ENCODE measurements around the gene PLXNA4. TPM values are rescaled to one million over a fixed set of nuclear protein-coding genes. Genes with fewer than 3 reads are reported as not detected.

PLXNA4 gene
- total RNA-seq, 1 experiment from 2014 or later = not detected

DNA sequence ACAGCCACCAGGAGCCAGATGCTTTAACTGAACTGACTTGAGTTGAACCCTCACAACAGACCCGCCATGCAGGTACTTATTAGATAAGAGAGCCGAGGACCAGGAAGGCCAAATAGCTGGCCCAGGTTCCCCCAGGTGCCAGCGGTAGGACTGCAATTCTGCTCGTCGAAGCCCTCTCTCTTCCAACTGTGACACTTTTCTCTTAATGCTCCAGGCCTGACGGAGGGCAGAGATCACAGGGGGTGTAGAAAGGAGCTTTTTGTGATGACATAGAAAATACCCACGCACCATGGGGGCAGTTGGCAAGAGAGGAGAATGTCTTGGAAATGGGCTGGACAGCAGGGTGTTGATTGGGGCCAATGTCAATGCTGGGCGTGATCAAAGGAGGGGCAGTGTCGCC, 208.5 kb downstream of the PLXNA4 start:
- TF ChIP-seq, protein P1, sequence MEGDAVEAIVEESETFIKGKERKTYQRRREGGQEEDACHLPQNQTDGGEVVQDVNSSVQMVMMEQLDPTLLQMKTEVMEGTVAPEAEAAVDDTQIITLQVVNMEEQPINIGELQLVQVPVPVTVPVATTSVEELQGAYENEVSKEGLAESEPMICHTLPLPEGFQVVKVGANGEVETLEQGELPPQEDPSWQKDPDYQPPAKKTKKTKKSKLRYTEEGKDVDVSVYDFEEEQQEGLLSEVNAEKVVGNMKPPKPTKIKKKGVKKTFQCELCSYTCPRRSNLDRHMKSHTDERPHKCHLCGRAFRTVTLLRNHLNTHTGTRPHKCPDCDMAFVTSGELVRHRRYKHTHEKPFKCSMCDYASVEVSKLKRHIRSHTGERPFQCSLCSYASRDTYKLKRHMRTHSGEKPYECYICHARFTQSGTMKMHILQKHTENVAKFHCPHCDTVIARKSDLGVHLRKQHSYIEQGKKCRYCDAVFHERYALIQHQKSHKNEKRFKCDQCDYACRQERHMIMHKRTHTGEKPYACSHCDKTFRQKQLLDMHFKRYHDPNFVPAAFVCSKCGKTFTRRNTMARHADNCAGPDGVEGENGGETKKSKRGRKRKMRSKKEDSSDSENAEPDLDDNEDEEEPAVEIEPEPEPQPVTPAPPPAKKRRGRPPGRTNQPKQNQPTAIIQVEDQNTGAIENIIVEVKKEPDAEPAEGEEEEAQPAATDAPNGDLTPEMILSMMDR (IDR thresholded peaks at IDR 0.05; ENCODE audit: unreplicated experiment) = no peak
- H3K27ac Mint-ChIP-seq (ENCODE audit: low read depth, unreplicated experiment) = no peak overlapping the region
- DNase-seq (ENCODE audit: unreplicated experiment) = no peak
- ChIA-PET CTCF (no interaction called here), POLR2A (no interaction called here)
- no peaks in the 10 kb centered on the region for H3K36me3 Mint-ChIP-seq (ENCODE audit: insufficient read depth, unreplicated experiment)
- H3K27me3 Mint-ChIP-seq (ENCODE audit: insufficient read depth, unreplicated experiment) = peaks cover 10% of the 10 kb centered on the region
- BruUV-seq (replicated peaks) = no TSS peak
- H3K4me1 Mint-ChIP-seq (ENCODE audit: insufficient read depth, unreplicated experiment) = no peaks in the 10 kb centered on the region
- intact Hi-C loops (cut with micrococcal nuclease) = no loop called here
- H3K9me3 Mint-ChIP-seq (ENCODE audit: unreplicated experiment) = peaks cover 7% of the 10 kb centered on the region
- H3K4me3 Mint-ChIP-seq (ENCODE audit: unreplicated experiment) = no peak overlapping the region

DNA sequence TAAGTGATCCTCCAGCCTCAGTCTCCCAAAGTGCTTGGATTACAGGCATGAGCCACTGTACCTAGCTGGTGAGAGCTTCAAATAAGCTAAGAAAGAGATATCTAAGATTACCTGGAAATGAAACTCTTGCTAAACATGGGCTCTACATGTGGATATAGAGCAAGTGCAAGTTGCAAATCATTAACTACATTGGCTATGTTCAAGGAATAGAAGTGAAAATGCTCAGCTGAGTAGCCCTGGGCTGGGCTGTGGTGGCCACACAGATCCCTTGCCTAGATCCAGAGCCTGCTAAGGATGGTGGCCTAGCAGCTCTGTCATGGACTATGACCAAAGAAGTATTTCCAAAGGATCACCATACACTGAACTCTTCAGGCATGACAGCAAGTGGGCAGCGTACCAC, 209.3 kb downstream of the PLXNA4 start:
- Mint-ChIP-seq H3K4me3 (ENCODE audit: unreplicated experiment) (no peak overlapping the region), H3K9me3 (ENCODE audit: unreplicated experiment) (peaks cover 7% of the 10 kb centered on the region), H3K36me3 (ENCODE audit: insufficient read depth, unreplicated experiment) (no peaks in the 10 kb centered on the region), H3K27me3 (ENCODE audit: insufficient read depth, unreplicated experiment) (peaks cover 10% of the 10 kb centered on the region), H3K27ac (ENCODE audit: low read depth, unreplicated experiment) (no peak overlapping the region), H3K4me1 (ENCODE audit: insufficient read depth, unreplicated experiment) (no peaks in the 10 kb centered on the region)
- TF ChIP-seq, protein P1 (IDR thresholded peaks at IDR 0.05; ENCODE audit: unreplicated experiment) = no peak
- ChIA-PET CTCF (interaction anchor here (0.7 kb wide), 1 partner anchor 1910 kb away, joined by 3 read pairs; no protein-coding TSS in a partner anchor), POLR2A (no interaction called here)
- intact Hi-C loops (cut with micrococcal nuclease) = no loop called here
- DNase-seq (ENCODE audit: unreplicated experiment) = no peak
- BruUV-seq (replicated peaks) = no TSS peak

DNA sequence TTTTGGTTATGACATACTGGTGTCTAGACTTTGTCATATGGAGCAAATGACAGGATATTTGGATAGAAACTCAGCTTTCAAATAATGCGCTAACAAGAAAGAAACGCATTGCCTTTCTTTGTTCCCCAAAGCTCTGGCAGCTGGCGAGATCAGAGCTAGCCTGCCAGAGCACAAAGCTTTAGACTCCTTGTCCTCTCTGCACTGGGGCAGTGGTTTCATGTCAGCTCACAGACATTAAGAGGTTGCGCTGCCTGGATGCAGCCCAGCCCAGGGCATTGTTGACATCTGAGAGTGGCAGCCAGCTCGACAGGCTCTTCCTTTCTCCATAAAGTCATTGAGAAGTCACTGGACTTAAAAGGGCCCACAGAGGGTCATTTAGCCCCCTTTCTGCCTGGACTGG, 212.0 kb downstream of the PLXNA4 start:
- H3K9me3 Mint-ChIP-seq (ENCODE audit: unreplicated experiment) = peaks cover 7% of the 10 kb centered on the region
- TF ChIP-seq, protein P1 (IDR thresholded peaks at IDR 0.05; ENCODE audit: unreplicated experiment) = no peak
- ChIA-PET POLR2A (no interaction called here), CTCF (no interaction called here)
- peaks cover 10% of the 10 kb centered on the region for H3K27me3 Mint-ChIP-seq (ENCODE audit: insufficient read depth, unreplicated experiment)
- intact Hi-C loops (cut with micrococcal nuclease) = no loop called here
- no peak overlapping the region for H3K27ac Mint-ChIP-seq (ENCODE audit: low read depth, unreplicated experiment)
- no peak overlapping the region for H3K4me3 Mint-ChIP-seq (ENCODE audit: unreplicated experiment)
- no peak for DNase-seq (ENCODE audit: unreplicated experiment)
- H3K36me3 Mint-ChIP-seq (ENCODE audit: insufficient read depth, unreplicated experiment) = no peaks in the 10 kb centered on the region
- no TSS peak for BruUV-seq (replicated peaks)
- H3K4me1 Mint-ChIP-seq (ENCODE audit: insufficient read depth, unreplicated experiment) = no peaks in the 10 kb centered on the region

DNA sequence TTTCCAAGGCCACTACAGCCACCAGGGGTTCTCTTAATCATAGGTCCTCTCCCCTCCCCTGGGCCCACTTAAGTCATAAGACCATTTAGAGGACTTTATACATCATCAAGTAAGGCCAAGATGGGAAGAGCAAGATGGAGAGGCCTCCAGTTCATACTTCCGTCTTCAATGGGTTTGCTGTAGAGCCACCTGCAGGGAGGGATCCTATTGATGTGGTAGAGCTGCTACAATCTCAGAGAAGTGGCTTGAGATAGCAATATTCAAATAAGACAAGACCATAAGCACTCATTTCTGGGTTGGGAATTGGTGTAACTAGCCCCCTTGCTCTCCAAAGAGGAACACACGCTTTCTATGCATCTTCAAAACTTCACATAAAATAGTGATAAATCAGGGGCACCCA, 214.2 kb downstream of the PLXNA4 start:
- Mint-ChIP-seq H3K36me3 (ENCODE audit: insufficient read depth, unreplicated experiment) (no peaks in the 10 kb centered on the region), H3K27me3 (ENCODE audit: insufficient read depth, unreplicated experiment) (peaks cover 17% of the 10 kb centered on the region), H3K4me3 (ENCODE audit: unreplicated experiment) (no peak overlapping the region), H3K9me3 (ENCODE audit: unreplicated experiment) (peaks cover 7% of the 10 kb centered on the region), H3K27ac (ENCODE audit: low read depth, unreplicated experiment) (no peak overlapping the region), H3K4me1 (ENCODE audit: insufficient read depth, unreplicated experiment) (no peaks in the 10 kb centered on the region)
- ChIA-PET POLR2A (no interaction called here), CTCF (no interaction called here)
- no peak for DNase-seq (ENCODE audit: unreplicated experiment)
- intact Hi-C loops (cut with micrococcal nuclease) = no loop called here
- TF ChIP-seq, protein P1 (IDR thresholded peaks at IDR 0.05; ENCODE audit: unreplicated experiment) = no peak
- BruUV-seq (replicated peaks) = no TSS peak
